Nephron (organoid): ENCODE measurements around the gene GSS.
A peak's percentile ranks its signal among the peaks of the same experiment; 100 is the strongest.

ENCODE experiments used
- H3K27ac Mint-ChIP-seq, 3 experiments: 2 replicates each; pipeline ENCODE4 v1.8.0; 2020; ENCODE audit warnings: mixed read lengths in 3 of 3, mild to moderate bottlenecking in 2 of 3, moderate library complexity in 1 of 3
- H3K27me3 Mint-ChIP-seq: 2 replicates; pipeline ENCODE4 v1.8.0; 2021; ENCODE audit warnings: low read depth, mild to moderate bottlenecking, moderate library complexity, mixed read lengths
- H3K36me3 Mint-ChIP-seq: 2 replicates; pipeline ENCODE4 v1.8.0; 2020; ENCODE audit warnings: low read depth, mixed read lengths
- H3K4me1 Mint-ChIP-seq: 2 replicates; pipeline ENCODE4 v1.8.0; 2020; ENCODE audit warnings: mixed read lengths
- H3K4me3 Mint-ChIP-seq, 3 experiments: 2 replicates each; pipeline ENCODE4 v1.8.0; 2020; ENCODE audit warnings: mild to moderate bottlenecking in 3 of 3, mixed read lengths in 3 of 3, moderate library complexity in 2 of 3
- H3K9me3 Mint-ChIP-seq: 2 replicates; pipeline ENCODE4 v1.8.0; 2020; ENCODE audit warnings: mixed read lengths
- CTCF ChIP-seq, 3 experiments: fragments of 200-600 bp; sonication (generic); IDR thresholded peaks; one replicate each; pipeline ENCODE4 v1.5.0; 2021; ENCODE audit warnings: antibody characterized with exemption in 3 of 3; ENCODE audit not compliant: unreplicated experiment in 3 of 3

The GSS gene

DNA sequence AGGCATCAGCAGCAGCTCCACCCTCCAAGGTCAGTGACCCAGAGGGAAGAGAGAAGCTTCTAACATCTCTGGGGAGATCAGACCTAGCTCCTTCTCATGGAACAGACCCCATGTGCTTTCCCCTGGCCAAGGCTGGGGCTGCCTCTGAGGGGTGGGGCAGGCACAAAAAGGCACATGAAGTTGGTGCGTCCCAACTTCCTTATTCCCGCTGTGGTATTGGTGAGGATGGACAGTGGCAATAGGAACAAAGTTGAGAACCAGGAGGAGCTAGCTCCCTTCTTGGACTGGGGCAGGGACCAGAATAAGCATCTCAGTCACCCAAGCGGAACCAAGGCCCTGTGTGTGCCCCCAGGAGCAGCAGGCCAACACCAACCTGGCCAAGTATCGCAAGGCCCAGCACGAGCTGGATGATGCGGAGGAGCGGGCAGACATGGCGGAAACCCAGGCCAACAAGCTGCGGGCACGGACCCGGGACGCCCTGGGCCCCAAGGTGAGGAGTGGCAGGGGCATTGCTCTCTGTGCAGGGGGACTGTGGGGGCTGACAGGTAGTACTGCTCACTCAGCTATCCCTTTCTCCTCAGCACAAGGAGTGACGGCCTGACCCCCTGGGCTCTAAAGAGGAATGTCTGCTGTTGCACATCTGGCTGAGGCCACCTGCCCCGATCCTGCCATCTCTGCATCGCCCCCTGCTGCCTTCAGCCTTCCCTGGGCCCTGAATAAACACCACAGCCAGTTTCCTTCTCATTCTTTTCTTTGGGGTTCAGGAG lies 46.2 kb upstream of the GSS start:
- peak in 1 of 3 experiments; percentile 34 for TF ChIP-seq CTCF (IDR thresholded peaks at IDR 0.05; ENCODE audit: unreplicated experiment in 3 of 3)
- Mint-ChIP-seq H3K27ac (no peak overlapping the region), H3K27me3 (peaks cover 3% of the 10 kb centered on the region), H3K4me1 (no peaks in the 10 kb centered on the region), H3K4me3 (no peak overlapping the region), H3K36me3 (peaks cover 45% of the 10 kb centered on the region), H3K9me3 (no peaks in the 10 kb centered on the region)

GRCh38 chr20:35000922-35001595 lies 45.5 kb upstream of the GSS start:
- no peak overlapping the region for H3K4me3 Mint-ChIP-seq
- peaks cover 3% of the 10 kb centered on the region for H3K27me3 Mint-ChIP-seq
- no peak overlapping the region for H3K27ac Mint-ChIP-seq
- TF ChIP-seq CTCF (IDR thresholded peaks at IDR 0.05; ENCODE audit: unreplicated experiment in 3 of 3) = no peak
- H3K4me1 Mint-ChIP-seq = no peaks in the 10 kb centered on the region
- peaks cover 44% of the 10 kb centered on the region for H3K36me3 Mint-ChIP-seq
- no peaks in the 10 kb centered on the region for H3K9me3 Mint-ChIP-seq

DNA sequence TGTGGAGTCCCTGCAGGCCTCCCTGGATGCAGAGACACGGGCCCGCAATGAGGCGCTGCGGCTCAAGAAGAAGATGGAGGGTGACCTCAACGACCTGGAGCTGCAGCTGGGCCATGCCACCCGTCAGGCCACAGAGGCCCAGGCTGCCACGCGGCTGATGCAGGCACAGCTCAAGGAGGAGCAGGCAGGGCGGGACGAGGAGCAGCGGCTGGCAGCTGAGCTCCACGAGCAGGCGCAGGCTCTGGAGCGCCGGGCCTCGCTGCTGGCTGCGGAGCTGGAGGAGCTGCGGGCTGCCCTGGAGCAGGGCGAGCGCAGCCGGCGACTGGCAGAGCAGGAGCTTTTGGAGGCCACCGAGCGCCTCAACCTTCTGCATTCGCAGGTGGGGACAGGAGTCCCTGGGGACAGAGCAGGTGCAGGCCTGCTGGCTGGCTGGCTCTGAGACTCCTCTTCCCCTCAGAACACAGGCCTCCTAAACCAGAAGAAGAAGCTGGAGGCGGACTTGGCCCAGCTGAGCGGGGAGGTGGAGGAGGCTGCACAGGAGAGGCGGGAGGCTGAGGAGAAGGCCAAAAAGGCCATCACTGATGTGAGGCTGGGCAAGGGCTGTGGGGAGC lies 44.8 kb upstream of the GSS start:
- Mint-ChIP-seq H3K9me3 (no peaks in the 10 kb centered on the region), H3K27ac (no peak overlapping the region), H3K4me3 (no peak overlapping the region), H3K4me1 (no peaks in the 10 kb centered on the region), H3K36me3 (peaks cover 45% of the 10 kb centered on the region), H3K27me3 (peaks cover 3% of the 10 kb centered on the region)
- TF ChIP-seq CTCF (IDR thresholded peaks at IDR 0.05; ENCODE audit: unreplicated experiment in 3 of 3) = no peak

DNA sequence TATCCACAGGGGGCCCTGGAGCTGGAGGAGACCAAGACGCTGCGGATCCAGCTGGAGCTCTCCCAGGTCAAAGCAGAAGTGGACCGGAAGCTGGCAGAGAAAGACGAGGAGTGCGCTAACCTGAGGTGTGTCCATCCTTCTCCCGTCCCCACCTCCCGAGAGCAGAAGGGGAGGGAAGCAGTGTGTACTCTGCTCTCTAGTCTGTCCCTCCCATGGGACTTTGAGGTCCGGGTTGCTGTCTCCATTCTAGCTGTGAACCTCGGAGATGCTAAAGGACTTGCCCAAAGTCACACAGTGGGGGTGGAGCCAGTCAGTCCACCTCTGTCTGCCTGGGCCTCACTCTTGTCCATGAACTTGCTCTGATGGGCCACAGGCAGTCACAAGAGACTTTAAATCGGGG lies 44.2 kb upstream of the GSS start:
- TF ChIP-seq CTCF (IDR thresholded peaks at IDR 0.05; ENCODE audit: unreplicated experiment in 3 of 3) = no peak
- Mint-ChIP-seq H3K27me3 (peaks cover 3% of the 10 kb centered on the region), H3K4me1 (no peaks in the 10 kb centered on the region), H3K4me3 (no peak overlapping the region), H3K36me3 (peaks cover 47% of the 10 kb centered on the region), H3K9me3 (no peaks in the 10 kb centered on the region), H3K27ac (no peak overlapping the region)

DNA sequence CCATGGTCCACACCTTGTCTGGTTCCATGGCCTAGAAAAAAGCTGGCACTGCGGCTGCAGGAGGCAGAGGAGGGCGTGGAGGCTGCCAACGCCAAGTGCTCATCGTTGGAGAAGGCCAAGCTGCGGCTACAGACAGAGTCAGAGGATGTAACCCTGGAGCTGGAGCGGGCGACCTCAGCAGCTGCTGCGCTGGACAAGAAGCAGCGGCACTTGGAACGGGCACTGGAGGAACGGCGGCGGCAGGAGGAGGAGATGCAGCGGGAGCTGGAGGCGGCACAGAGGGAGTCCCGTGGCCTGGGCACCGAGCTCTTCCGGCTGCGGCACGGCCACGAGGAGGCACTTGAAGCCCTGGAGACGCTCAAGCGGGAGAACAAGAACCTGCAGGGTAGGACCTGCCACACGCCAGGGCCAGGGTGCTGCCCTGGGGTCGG lies 43.4 kb upstream of the GSS start:
- peaks cover 40% of the 10 kb centered on the region for H3K36me3 Mint-ChIP-seq
- H3K4me3 Mint-ChIP-seq = no peak overlapping the region
- TF ChIP-seq CTCF (IDR thresholded peaks at IDR 0.05; ENCODE audit: unreplicated experiment in 3 of 3) = no peak
- no peaks in the 10 kb centered on the region for H3K9me3 Mint-ChIP-seq
- H3K4me1 Mint-ChIP-seq = no peaks in the 10 kb centered on the region
- H3K27me3 Mint-ChIP-seq = peaks cover 3% of the 10 kb centered on the region
- H3K27ac Mint-ChIP-seq = no peak overlapping the region
